ENCODE measurements around the gene RARS1.

Gene RARS1

DNA sequence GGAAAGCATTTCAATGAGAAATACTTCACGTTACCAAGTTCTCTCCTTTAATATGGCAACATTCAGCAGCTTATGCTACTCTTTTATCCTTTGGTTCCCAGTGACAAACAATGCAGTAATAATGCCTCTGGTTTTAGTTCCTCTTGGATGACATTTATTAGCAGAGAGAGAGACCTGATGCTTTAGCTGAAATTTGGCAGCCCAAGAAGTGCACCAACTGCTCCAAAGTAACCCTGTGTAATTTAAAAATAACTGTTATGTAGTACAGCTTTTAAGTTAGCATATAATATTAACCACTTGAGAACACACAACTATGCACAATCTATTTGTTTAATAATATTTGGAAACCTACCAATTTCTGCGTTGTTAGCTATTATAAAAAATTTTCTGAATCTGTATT, 71.1 kb downstream of the RARS1 start:
- DNase-seq (ENCODE audit: low spot score) = no peak

DNA sequence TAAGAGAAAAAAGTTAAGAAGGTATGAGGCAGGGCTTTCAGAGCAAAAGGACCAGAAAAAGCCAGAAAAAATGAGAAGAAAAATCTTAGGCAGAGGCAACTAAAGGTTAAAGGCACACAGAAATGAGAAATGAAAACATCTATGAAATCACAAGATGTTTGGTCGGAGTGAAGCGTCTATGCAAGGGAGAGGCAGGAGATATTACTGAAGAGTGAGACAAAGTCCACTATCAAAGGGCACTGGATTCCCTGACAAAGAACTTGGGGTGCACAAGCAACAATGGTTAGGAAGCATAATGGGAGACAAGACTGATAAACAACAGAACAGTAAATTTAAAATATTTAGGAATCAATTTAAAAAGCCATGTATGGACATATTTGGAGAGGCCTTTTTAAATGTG, 76.0 kb downstream of the RARS1 start:
- DNase-seq (ENCODE audit: low spot score) = no peak

- DNase-seq (ENCODE audit: low spot score) = no peak
These were observed 77.7 kb downstream of the RARS1 start for GRCh38 chr5:168563959-168564358.

GRCh38 chr5:168568738-168569137, 82.5 kb downstream of the RARS1 start:
- DNase-seq (ENCODE audit: low spot score) = no peak

Measured in kidney tubule cell (primary cell).